Measurements from ENCODE around the gene RAPGEF4. TPM values are rescaled to one million over a fixed set of nuclear protein-coding genes. Genes with fewer than 3 reads are reported as not detected.

RAPGEF4 gene
- total and polyA plus RNA-seq, 9 of the 15 experiments (the other 6 are each of a cell fraction or from before 2014, with no cell fraction given), result 0.04 to 0.33 (median 0.13) TPM; not detected in 6

DNA sequence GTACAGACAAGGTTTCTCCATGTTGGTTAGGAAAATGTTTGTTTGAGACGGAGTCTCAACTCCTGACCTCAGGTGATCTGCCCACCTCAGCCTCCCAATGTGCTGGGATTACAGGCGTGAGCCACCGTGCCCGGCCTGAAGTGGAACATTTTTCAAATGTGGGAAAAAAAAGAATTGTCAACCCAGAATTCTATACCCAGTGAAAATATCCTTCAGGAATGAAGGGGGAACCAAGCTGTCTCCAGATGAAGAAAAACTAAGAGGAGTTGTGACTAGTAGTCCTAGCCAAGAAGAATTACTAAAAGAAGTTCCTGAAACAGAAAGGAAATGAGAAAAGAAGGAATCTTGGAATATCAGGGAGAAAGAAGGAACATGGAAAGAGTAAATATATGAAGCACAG is 25.7 kb downstream of the RAPGEF4 start:
- DNase-seq (ENCODE audit: extremely low read depth in 1 of 4, low spot score in 3 of 4), result no peak
- Histone ChIP-seq H3K27me3 (ENCODE audit: control insufficient read depth in 2 of 2, insufficient read depth in 2 of 2, low read length in 2 of 2) (no peaks in the 10 kb centered on the region), H3K4me1 (replicated peaks in 1 of 2; ENCODE audit: control insufficient read depth in 2 of 2, insufficient read depth in 2 of 2, low read length in 2 of 2) (no peaks in the 10 kb centered on the region), H3K9me1 (ENCODE audit: control insufficient read depth, insufficient read depth, low read length) (no peaks in the 10 kb centered on the region), H4K20me1 (replicated peaks; ENCODE audit: control insufficient read depth, insufficient read depth, low read length) (no peaks in the 10 kb centered on the region), H3K9ac (ENCODE audit: insufficient read depth in 1 of 2, low read depth in 2 of 2, low read length in 2 of 2) (no peak overlapping the region), H3K36me3 (ENCODE audit: control insufficient read depth, insufficient read depth, low read length) (no peaks in the 10 kb centered on the region), H3K4me3 (no peak overlapping the region), H3K27ac (ENCODE audit: extremely low read depth, low read depth, low read length) (no peak overlapping the region), H3K4me2 (ENCODE audit: insufficient read depth, low read length) (no peak overlapping the region), H3K9me3 (replicated peaks; ENCODE audit: control insufficient read depth, insufficient read depth, low read depth, low read length) (no peaks in the 10 kb centered on the region), H3K79me2 (ENCODE audit: control insufficient read depth, insufficient read depth, low read length) (no peaks in the 10 kb centered on the region), H2AFZ (ENCODE audit: low read depth, low read length) (no peak overlapping the region)
- ATAC-seq, result no peak
- TF ChIP-seq MTA2 (IDR thresholded peaks at IDR 0.05; ENCODE audit: low read depth) (no peak), ZNF23 (CRISPR knock-in tag; IDR thresholded peaks at IDR 0.05) (no peak), LARP7 (IDR thresholded peaks at IDR 0.05) (no peak), ZFP1 (CRISPR knock-in tag; IDR thresholded peaks at IDR 0.05) (peak; percentile 64), HDGF (IDR thresholded peaks at IDR 0.05) (no peak)
- FAIRE-seq, result no peak
- POLR2A ChIA-PET, result no interaction called here
- 0% methylated on average over 4 of the region's 4 CpGs for WGBS (ENCODE audit: insufficient coverage, low coverage, missing lambda C conversion rate)
- BruUV-seq (replicated peaks), result no TSS peak
- in situ Hi-C loops (cut with MboI) (no loop called here), intact Hi-C loops (cut with micrococcal nuclease) (no loop called here)
- CTCF ChIA-PET (ENCODE audit: low intra/inter-chr PET ratio), result no interaction called here

DNA sequence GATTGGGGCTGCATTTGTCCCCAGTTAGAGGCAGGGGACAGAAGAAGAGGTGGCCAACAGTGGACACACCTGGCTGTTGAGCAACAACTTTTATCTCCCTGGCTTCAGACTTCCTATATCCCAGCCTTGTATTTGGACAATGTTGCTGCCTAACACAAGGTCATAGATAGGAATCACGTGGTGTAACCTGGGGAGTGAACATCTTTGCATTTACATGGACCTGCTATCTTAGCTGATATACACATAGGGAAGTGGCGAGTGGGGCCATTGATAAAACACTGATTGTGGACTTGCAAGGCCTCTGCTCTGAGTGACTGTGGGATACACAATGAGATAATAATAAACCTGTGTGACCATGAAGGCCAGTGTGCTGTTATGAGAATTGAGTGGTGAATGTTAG is 26.9 kb downstream of the RAPGEF4 start:
- BruUV-seq (replicated peaks), result no TSS peak
- no peak overlapping the region for H2AFZ ChIP-seq (ENCODE audit: low read depth, low read length)
- H3K4me1 ChIP-seq (replicated peaks in 1 of 2; ENCODE audit: control insufficient read depth in 2 of 2, insufficient read depth in 2 of 2, low read length in 2 of 2), result no peaks in the 10 kb centered on the region
- WGBS (ENCODE audit: insufficient coverage, low coverage, missing lambda C conversion rate), result 0% methylated on average over 2 of the region's 2 CpGs
- no peaks in the 10 kb centered on the region for H4K20me1 ChIP-seq (replicated peaks; ENCODE audit: control insufficient read depth, insufficient read depth, low read length)
- H3K4me3 ChIP-seq, result no peak overlapping the region
- CTCF ChIA-PET (ENCODE audit: low intra/inter-chr PET ratio), result no interaction called here
- intact Hi-C loops (cut with micrococcal nuclease), result no loop called here
- in situ Hi-C loops (cut with MboI), result no loop called here
- no peaks in the 10 kb centered on the region for H3K9me3 ChIP-seq (replicated peaks; ENCODE audit: control insufficient read depth, insufficient read depth, low read depth, low read length)
- no peak for ATAC-seq
- no peaks in the 10 kb centered on the region for H3K36me3 ChIP-seq (ENCODE audit: control insufficient read depth, insufficient read depth, low read length)
- H3K79me2 ChIP-seq (ENCODE audit: control insufficient read depth, insufficient read depth, low read length), result no peaks in the 10 kb centered on the region
- no peak for FAIRE-seq
- H3K27me3 ChIP-seq (ENCODE audit: control insufficient read depth in 2 of 2, insufficient read depth in 2 of 2, low read length in 2 of 2), result 0 out of 5 replicates have a peak, but pooled peaks cover 0 to under 1% of the 10 kb centered on the region in 2 experiments
- H3K9me1 ChIP-seq (ENCODE audit: control insufficient read depth, insufficient read depth, low read length), result no peaks in the 10 kb centered on the region
- no peak overlapping the region for H3K27ac ChIP-seq (ENCODE audit: extremely low read depth, low read depth, low read length)
- POLR2A ChIA-PET, result interaction anchor here (0.6 kb wide), 1 partner anchor 717 kb away, joined by 3 read pairs; no protein-coding TSS in a partner anchor
- H3K9ac ChIP-seq (ENCODE audit: insufficient read depth in 1 of 2, low read depth in 2 of 2, low read length in 2 of 2), result no peak overlapping the region
- H3K4me2 ChIP-seq (ENCODE audit: insufficient read depth, low read length), result no peak overlapping the region
- no peak for DNase-seq (ENCODE audit: extremely low read depth in 1 of 4, low spot score in 3 of 4)
- TF ChIP-seq HMG20B (CRISPR knock-in tag; IDR thresholded peaks at IDR 0.05), result no peak
- no peak for TF ChIP-seq SUPT5H (IDR thresholded peaks at IDR 0.05)
- TF ChIP-seq, protein P1, sequence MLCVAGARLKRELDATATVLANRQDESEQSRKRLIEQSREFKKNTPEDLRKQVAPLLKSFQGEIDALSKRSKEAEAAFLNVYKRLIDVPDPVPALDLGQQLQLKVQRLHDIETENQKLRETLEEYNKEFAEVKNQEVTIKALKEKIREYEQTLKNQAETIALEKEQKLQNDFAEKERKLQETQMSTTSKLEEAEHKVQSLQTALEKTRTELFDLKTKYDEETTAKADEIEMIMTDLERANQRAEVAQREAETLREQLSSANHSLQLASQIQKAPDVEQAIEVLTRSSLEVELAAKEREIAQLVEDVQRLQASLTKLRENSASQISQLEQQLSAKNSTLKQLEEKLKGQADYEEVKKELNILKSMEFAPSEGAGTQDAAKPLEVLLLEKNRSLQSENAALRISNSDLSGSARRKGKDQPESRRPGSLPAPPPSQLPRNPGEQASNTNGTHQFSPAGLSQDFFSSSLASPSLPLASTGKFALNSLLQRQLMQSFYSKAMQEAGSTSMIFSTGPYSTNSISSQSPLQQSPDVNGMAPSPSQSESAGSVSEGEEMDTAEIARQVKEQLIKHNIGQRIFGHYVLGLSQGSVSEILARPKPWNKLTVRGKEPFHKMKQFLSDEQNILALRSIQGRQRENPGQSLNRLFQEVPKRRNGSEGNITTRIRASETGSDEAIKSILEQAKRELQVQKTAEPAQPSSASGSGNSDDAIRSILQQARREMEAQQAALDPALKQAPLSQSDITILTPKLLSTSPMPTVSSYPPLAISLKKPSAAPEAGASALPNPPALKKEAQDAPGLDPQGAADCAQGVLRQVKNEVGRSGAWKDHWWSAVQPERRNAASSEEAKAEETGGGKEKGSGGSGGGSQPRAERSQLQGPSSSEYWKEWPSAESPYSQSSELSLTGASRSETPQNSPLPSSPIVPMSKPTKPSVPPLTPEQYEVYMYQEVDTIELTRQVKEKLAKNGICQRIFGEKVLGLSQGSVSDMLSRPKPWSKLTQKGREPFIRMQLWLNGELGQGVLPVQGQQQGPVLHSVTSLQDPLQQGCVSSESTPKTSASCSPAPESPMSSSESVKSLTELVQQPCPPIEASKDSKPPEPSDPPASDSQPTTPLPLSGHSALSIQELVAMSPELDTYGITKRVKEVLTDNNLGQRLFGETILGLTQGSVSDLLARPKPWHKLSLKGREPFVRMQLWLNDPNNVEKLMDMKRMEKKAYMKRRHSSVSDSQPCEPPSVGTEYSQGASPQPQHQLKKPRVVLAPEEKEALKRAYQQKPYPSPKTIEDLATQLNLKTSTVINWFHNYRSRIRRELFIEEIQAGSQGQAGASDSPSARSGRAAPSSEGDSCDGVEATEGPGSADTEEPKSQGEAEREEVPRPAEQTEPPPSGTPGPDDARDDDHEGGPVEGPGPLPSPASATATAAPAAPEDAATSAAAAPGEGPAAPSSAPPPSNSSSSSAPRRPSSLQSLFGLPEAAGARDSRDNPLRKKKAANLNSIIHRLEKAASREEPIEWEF (CRISPR knock-in tag; IDR thresholded peaks at IDR 0.05), result no peak
- TF ChIP-seq, protein P2, sequence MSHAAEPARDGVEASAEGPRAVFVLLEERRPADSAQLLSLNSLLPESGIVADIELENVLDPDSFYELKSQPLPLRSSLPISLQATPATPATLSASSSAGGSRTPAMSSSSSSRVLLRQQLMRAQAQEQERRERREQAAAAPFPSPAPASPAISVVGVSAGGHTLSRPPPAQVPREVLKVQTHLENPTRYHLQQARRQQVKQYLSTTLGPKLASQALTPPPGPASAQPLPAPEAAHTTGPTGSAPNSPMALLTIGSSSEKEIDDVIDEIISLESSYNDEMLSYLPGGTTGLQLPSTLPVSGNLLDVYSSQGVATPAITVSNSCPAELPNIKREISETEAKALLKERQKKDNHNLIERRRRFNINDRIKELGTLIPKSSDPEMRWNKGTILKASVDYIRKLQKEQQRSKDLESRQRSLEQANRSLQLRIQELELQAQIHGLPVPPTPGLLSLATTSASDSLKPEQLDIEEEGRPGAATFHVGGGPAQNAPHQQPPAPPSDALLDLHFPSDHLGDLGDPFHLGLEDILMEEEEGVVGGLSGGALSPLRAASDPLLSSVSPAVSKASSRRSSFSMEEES (CRISPR knock-in tag; IDR thresholded peaks at IDR 0.05), result peak; percentile 67; the same call in 1 of the 2 replicates
- TF ChIP-seq CBFA2T3 (IDR thresholded peaks at IDR 0.05), result peak; percentile 16; the same call in 1 of the 2 replicates
- no peak for TF ChIP-seq PCBP2 (IDR thresholded peaks at IDR 0.05; ENCODE audit: low read depth, low read length, poor library complexity, severe bottlenecking)
- TF ChIP-seq SRF (CRISPR knock-in tag; IDR thresholded peaks at IDR 0.05), result no peak

All from K562 (cell line).